Suppressor macrophage (primary cell): ENCODE data around the gene OR56A3.
"Not testable (repeated sequence)": the region's sequence is repeated elsewhere in the genome, so short reads cannot be mapped to it uniquely, and the experiment has no call there.

Source experiments
- DNase-seq, 4 experiments: peaks; one replicate each; pipeline ENCODE4 v3.0.0-alpha.2; 2020 to 2022
- total RNA-seq, 17 experiments: gene quantifications; one replicate each; lab custom pipeline; 2026; ENCODE audit warnings: mixed read lengths in 6 of 17, inconsistent platforms in 3 of 17; lab: John Stamatoyannopoulos, UW

The OR56A3 gene, protein sequence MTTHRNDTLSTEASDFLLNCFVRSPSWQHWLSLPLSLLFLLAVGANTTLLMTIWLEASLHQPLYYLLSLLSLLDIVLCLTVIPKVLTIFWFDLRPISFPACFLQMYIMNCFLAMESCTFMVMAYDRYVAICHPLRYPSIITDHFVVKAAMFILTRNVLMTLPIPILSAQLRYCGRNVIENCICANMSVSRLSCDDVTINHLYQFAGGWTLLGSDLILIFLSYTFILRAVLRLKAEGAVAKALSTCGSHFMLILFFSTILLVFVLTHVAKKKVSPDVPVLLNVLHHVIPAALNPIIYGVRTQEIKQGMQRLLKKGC
- 0 to 1.4 (median 0) reads per million in 17 experiments for total RNA-seq

DNA sequence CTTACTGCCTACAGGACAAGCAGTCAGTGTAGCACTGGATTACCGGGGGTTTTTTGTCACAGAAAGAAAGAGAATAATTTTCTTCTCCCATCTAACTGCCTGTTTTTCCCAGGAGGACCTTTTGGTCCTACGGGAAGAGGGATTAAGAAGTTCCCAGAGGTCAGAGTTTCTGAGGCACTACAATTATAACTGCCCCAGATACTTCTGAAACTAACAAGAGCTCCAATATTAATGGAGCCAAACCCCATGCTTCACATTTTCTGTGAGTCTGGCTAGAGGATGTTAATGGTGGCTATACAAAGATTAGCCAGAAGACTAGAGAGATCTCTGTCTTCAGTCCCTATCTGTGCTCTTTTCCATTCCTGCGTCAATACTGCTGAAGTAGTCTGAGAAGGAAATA is at the start of gene OR56A3:
Gene OR56A3 (plus strand): TSS at position 301 of the 400 bp plus-strand sequence. CDS start 5,096 bp downstream, outside the sequence.
- no peak for DNase-seq

DNA sequence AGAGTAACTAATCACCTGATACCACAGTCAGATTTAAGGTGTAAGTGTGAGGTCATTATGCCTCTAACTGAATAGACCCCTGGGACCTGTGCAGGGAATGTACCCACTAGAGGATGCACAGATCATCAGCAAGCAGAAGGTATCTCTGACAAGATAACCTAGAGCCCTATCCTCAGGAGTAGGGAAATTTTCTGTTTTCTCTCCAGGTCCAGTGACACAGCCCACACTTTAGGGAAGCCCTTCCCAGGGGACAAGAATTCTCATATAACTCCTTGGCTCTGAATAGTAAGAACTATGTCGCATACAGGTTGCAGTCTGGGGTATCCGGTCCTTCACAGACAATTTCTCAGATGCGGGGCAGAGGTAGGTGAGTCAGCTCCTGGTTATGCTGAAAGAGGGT is 49.1 kb upstream of the OR56A3 start, which contains the start of gene OR52E5:
Gene OR52E5 (plus strand): TSS at position 301 of the 400 bp plus-strand sequence. CDS start 7,569 bp downstream, outside the sequence.
- DNase-seq: no peak

DNA sequence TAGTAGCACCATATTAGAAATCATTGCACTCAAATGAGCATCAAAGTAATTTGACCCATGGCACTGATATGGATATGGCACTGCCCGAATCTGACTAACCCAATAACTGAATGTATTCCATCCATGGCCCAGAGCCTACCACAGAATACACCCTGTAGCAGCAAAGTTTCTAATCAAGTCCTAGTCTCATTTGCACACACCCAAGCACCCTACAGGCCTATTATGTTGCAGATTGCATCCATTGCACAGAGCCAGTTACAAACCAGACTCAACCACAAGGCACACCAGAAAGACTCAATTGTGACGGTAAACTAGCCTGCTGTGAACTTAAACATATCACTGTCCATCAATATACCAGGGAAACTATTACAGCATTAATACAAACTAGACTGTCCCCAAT is 42.5 kb upstream of the OR56A3 start:
- DNase-seq: no peak

DNA sequence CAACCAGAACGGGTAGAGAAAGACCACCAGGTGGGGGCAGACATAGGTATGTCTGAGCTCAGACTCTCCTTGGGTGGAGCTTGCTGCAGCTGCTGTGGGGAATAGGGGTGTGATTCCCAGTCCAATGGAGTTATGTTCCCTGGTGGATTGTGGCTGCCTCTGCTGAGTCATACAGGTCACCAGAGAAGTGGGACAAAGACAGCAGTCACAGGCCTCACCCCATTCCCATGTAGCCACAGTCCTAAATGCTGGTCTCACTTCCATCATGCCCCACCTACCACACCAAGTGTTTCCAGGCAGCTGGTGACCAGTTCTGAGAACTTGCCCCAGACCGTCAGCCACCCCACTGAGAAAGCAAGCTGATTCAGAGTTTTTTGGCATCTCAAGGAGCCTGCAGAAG is 31.5 kb upstream of the OR56A3 start:
- no peak for DNase-seq

DNA sequence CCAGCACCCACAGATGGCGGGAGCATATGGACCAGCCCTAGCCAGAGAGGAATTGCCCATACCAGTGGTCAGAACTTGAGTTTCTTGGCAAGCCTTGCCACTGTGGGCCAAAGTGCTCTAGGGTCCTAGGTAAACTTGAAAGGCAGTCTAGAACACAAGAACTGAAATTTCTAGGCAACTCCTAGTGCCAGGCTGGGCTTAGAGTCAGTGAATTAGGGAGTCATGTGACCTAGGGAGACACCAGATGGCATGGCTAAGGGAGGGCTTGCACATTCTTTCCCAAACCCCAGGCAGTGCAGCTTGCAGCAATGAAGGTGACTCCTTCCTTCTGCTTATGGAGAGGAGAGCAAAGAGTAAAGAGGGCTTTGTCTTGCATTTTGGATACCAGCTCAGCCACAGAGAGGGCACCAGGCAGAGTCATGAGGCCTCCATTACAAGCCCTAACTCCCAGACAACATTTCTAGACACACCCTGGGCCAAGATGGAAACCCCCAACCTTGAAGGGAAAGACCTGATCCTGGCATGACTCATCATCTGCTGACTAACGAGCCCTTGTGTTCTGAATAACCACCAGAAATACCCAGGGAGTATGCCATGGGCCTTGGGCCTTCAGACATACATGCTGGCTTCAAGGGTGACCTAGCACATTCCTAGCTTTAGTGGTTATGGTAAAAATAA is 19.2 kb upstream of the OR56A3 start:
- DNase-seq: peak in 1 of 4 experiments; percentile 1

DNA sequence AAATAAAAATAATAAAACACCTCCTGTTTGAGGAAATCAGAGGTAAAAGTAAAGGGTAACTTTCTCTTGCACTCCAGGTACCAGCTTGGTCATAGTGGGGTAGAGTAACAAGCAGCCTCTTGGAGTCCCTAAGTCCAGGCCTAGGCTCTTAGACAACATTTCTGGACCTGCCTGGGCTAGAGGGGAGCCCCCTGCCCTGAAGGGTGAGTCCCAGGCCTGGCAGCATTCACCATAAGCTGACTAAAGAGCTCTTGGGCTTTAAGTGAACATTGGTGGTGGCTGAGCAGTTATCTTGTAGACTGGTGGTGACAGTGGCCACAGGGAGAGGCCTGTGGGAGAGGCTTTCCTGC is 18.6 kb upstream of the OR56A3 start:
- DNase-seq: no peak

DNA sequence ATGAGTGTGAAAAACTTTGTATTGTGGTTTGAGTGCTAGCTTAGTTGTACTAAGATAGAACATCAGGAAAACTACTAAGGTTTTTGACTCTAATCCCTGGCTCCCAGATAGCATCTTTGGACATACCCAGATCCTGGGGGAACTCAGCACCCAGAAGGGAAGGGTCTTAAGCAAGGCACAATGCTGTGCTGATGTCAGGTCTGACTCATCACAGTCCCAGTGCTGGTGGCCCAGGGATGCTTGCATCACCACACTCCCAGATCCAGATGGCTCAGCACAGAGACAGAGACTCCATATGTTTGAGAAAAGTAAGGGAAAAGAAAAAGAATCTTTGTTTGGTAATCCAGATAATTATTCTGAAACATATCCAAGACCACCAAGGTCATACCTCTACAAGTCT is 18.3 kb upstream of the OR56A3 start:
- DNase-seq: no peak

DNA sequence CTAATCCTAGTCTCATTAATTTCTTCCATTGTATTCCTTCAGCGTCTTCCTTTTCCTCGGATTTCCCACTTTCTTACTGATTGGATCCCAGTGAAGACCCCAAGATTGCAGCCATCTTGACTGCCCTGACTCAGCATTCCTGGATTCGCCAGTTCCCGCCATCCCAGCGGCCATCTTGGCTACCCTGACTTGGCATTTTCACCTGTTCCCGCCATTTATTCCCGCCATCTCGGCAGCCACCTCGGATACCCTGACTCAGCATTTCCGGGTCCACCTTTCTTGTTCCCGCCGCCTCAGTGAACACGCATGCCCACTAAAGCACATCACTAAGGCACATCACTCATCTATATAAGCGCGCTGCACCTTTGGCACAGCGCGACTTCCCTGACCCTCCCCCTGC is 13.8 kb upstream of the OR56A3 start:
- no peak for DNase-seq

DNA sequence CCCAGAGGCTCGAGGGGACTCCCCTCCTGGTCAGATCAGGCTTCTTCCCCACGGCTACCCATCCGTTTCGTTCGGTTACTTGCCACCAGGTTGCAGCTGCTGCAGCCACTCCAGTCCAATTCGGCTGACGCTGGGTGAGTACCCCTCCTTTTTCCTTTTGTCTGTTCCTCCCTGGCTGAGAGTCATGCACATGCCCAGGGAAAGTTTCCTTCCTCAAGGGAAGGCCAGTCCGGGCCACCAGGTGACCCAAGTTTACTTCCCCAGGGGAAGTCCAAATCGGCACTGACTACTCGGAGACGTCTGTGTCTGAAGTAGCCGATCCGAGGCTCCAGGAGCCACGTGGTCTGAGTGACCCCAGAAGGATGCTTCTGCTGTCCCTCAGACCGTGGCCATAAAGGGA is 13.2 kb upstream of the OR56A3 start:
- DNase-seq: no peak

DNA sequence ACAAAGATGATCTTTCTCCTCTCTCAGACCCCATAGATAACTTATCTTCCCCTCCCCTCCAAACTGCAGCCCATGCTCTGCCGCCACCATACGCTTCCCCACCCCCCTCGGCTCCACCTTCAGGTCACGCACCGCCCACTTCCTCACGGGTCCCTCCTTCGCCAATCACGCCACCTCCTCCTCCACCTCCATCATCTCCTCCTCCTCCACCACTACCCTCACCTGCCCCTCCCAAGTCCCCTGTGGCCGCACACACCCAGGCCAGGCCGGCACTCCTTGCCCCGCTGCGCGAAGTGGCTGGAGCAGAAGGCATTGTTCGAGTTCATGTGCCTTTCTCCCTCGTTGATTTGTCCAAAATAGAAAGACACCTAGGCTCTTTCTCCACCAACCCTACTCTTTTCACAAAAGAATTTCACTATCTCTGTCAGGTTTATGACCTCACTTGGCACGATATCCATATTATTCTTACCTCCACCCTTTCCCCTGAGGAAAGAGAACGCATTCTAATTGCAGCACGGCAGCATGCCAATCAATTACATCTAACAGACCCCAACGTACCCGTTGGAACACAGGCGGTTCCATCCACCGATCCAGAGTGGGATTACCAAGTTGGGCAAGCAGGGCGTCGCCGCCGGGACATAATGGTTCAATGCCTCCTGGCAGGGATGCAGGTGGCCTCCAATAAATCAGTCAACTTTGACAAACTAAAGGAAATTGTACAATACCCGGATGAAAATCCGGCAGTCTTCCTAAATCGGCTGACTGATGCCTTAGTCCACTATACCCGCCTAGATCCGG is 12.3 kb upstream of the OR56A3 start:
- no peak for DNase-seq

DNA sequence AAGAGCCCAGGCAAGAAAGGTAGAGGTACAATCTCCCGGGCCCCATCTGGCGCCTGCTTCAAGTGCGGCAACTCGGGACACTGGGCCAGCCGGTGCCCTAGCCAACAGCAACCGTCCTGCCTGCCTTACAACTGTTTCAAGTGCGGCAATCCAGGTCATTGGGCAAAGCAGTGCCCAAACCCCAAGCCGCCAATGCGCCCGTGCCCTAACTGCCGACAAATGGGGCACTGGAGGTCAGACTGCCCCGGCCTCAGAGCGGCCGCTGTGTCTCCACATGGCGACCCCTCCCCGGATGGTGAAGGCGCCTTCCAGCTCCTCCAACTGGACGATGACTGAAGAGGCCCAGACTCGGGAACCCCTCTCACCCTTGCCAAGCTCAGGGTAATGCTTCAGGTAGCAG is 11.4 kb upstream of the OR56A3 start:
- DNase-seq: no peak

DNA sequence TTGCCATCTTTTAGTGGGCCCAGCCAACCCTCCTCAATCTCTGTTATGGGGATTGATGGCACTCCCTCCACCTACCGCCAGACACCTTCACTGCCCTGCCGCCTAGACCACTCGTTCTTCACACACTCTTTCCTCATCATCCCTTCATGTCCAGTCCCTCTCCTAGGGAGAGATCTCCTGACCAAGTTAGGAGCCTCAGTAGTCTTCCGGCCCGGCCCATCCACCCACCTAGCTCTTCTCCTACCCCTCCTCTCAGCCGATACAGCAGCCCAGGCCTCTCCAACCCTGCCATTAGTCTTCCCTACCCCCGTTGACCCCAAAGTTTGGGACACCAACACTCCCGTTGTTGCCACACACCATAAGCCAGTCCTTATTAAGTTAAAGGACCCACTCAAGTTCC is 11.0 kb upstream of the OR56A3 start:
- DNase-seq: no peak

DNA sequence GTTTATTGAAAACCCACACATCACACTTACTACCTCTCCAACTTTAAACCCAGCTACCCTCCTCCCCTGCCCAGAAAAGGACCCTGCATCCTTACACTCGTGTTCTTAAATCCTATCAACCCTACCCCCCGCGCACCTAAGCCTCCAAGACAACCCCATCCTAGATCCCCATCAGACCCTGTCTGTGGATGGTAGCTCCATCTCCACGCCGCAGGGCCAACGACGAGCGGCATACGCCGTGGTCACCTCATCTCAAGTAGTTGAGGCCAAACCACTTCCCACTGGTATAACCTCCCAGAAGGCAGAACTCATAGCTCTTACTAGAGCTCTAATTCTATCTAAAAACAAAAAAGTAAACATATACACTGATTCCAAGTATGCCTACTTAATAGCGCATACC is 9.4 kb upstream of the OR56A3 start:
- no peak for DNase-seq

DNA sequence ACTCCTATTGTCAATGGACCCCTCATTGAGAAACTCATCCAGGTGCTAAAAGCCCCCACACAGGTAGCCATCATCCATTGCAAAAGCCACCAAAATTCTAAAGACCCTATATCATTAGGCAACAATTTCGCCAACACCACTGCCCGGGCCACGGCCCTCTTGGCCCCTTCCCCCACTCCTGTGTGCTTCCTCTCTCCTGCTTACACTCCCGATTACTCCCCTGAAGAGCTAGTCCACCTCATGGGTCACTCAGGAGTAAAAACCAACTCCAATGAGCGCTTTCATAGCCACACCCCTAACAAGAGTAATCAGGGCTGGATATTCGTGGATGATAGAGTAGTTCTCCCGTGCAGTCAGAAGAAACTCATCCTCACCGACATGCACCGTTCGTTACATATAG is 8.9 kb upstream of the OR56A3 start:
- no peak for DNase-seq

DNA sequence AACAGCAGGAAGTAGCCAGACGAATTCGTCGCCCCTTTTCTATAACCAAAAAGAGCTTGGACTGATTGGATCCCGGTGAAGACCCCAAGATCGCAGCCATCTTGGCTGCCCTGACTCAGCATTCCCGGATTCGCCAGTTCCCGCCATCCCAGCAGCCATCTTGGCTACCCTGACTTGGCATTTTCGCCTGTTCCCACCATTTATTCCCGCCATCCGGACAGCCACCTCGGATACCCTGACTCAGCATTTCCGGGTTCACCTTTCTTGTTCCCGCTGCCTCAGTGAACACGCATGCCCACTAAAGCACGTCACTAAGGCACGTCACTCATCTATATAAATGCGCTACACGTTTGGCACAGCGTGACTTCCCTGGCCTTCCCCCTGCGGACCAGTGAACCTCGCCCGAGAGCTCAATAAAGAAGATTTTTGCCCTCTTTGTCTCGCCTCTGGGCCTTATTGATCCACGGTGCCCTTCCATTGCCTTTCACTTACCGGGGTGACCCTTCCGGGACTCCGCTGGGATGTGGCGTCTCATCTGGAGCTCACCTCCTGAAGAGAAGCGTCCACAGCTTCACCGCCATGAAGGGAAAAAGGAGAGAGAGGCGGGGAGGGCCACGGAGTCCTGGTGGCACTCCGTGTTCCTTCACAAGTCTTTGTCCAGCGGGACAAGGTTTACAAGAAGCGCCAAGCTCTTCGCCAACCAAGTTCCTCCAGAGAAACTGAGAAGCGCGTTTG is 4.0 kb upstream of the OR56A3 start:
- no peak for DNase-seq

DNA sequence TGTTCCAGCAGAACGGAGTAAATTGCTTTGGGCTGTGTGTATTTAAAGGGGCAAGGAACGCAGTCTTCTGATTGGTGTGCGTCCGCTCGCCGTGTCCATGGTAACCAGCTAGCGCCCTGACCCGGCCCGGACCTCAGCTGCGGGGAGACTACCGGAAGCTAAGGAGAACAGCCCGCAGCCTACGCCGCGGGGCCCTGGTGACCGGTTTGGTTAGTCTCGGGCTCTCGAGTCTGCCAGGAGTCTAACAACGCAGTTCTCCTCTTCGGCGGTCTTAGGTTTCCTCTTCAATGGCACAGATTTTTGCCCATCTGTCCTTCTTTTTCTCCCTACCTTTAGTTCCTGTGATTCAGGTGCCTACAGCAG is 3.5 kb upstream of the OR56A3 start:
- DNase-seq: no peak

DNA sequence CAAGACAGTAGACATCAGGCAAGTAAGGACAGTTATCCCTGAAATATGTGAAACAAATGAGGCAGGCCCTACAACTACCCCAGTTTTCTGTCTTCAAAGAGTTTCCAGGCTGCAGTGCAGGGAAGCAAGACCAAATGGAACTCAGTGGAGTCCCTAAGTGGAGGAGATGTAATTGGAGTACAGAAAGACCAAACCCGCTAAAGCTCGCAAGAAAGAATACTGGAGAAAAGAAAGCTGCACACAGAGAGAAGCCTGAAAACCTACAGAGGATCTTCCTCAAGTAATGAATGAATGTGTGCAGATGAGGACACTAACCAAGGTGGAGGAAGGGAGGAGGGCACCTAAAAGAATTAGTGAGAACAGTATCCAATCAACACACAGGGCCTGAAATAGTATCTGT is 1.3 kb upstream of the OR56A3 start:
- no peak for DNase-seq

DNA sequence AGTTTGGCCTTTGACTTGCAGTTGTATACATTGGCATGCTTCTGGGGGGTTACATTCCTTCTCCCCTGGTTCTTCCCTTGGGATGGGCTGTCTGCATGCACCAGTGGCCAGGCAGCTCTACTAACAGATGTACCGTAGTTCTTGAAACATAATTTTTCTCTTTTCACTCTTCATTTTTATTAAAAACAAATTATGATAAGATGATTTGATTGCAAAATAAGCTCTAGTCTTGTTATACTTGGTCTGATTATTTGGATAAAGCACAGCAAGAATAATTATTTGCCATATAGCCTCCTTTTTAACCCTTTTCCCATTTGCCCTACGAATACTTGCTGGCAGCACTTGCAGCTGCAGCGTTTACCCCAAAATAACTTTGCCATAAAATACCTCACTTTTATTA is 13.5 kb downstream of the OR56A3 start:
- DNase-seq: no peak

DNA sequence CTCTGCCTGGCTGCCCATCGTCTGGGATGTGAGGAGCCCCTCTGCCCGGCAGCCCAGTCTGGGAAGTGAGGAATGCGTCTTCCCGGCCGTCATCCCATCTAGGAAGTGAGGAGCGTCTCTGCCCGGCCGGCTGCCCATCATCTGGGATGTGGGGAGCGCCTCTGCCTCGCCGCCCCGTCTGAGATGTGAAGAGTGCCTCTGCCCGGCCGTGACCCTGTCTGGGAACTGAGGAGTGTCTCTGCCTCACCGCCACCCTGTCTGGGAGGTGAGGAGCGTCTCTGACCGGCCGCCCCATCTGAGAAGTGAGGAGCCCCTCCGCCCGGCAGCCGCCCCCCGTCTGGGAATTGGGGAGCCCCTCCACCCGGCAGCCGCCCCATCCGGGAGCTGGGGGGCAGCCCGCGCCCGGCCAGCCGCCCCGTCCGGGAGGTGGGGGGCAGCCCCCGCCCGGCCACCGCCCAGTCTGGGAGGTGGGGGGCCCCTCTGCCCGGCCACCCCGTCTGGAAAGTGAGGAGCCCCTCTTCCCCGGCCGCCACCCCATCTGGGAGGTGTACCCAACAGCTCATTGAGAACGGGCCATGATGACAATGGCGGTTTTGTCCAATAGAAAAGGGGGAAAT is 18.8 kb downstream of the OR56A3 start:
- DNase-seq: not testable (repeated sequence)

DNA sequence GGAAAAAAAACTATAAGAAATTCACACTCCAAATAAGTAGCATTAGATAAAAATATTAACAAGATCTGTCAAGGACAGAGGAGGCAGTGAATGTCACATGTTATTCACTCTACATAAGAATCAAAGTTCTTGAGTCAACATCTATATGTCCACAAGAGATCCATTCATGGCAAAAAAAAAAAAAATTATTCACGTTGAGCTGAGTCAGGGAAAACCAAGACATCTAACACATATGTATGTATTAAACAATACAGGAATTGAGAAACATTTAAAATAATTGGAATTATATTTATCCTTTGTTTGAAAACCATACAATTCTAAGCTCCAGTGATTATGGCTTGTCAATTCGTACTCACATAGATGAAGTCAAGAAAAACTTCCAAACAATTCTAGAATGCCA is 24.9 kb downstream of the OR56A3 start:
- DNase-seq: no peak

DNA sequence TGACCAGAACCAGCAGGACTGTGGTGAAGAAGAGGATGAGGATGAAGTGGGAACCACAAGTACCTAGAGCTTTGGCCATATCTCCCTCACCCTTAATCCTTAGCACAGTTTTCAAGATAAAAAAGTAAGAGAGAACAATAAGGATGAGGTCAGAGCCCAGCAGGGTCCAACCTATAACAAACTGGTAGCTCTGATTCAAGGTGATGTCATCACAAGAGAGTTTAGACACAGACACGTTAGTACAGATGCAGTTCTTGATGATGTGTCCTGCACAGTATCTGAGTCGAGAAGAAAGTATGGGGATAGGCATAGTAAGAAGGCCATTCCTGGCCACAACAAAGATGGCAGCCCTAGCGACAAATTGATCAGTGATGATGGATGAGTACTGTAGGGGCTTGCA is 25.7 kb downstream of the OR56A3 start:
- DNase-seq: no peak

DNA sequence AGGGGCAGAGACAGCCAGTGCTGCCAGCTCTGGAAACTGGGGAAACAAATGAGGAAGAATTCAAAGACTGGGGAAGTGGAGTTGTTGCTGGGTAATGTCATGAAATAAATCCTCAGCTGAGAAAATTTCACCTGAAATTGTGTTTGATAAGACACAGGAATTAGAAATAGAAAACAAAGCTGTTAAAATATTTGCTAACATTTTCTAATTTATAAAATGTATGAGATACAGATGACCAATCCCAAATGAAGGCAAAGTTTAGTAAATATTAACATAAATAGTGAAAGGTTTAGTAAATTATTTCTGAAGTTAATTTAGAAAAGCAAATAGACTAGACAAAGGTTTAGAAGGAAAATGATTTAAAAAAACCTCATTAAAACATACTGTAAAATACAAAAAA is 26.3 kb downstream of the OR56A3 start, which contains the start of gene OR56A5:
Gene OR56A5 (minus strand): TSS at position 101 of the 400 bp plus-strand sequence. CDS start 0 bp downstream, at position 101.
- DNase-seq: no peak
